Thoracic aorta (tissue), 2 donors: Measurements from ENCODE around the gene KLRC4. TPM values are rescaled to one million over a fixed set of nuclear protein-coding genes. Genes with fewer than 3 reads are reported as not detected.
"Not testable (repeated sequence)": the region's sequence is repeated elsewhere in the genome, so short reads cannot be mapped to it uniquely, and the experiment has no call there.

Experiments used
- ATAC-seq: fragments of 150-250 bp; one replicate; pipeline ENCODE4 v1.8.0; 2017; ENCODE audit warnings: low read depth; ENCODE audit not compliant: insufficient number of reproducible peaks, low FRiP score
- DNase-seq: peaks from one replicate; pipeline ENCODE4 v3.0.0-alpha.2; 2020; ENCODE audit warnings: low spot score
- H3K27ac ChIP-seq, 2 donors: fragments of 200-600 bp; sonication (generic); 1 replicate in 1 of 2; 2 replicates in 1 of 2; pipeline ENCODE4 v1.5.1; 2016; ENCODE audit warnings: mild to moderate bottlenecking in 2 of 2, moderate library complexity in 2 of 2
- H3K27me3 ChIP-seq: fragments of 200-600 bp; sonication (generic); replicated peaks from 2 replicates; pipeline ENCODE4 v1.6.0; 2016; ENCODE audit warnings: mild to moderate bottlenecking; ENCODE audit not compliant: insufficient read depth
- H3K36me3 ChIP-seq: fragments of 200-600 bp; sonication (generic); one replicate; pipeline ENCODE4 v1.5.1; 2016
- H3K4me1 ChIP-seq, 2 donors: fragments of 200-600 bp; sonication (generic); 1 replicate in 1 of 2; 2 replicates in 1 of 2; pipeline versions ENCODE4 v1.5.1 to v1.6.0; 2016; ENCODE audit warnings: low read depth in 2 of 2, mild to moderate bottlenecking in 1 of 2; ENCODE audit not compliant: control insufficient read depth in 1 of 2
- H3K4me3 ChIP-seq: fragments of 200-600 bp; sonication (generic); 2 replicates; pipeline ENCODE4 v1.5.1; 2016; ENCODE audit warnings: mild to moderate bottlenecking
- H3K9me3 ChIP-seq: fragments of 200-600 bp; sonication (generic); 2 replicates; pipeline ENCODE4 v1.5.1; 2016
- total RNA-seq, 2 donors: library from RNA; depleted of rRNA; stranded (reverse); fragments of >200 nt; gene quantifications; one replicate each; pipeline versions ENCODE4 v1.1.0 to v1.2.3, GENCODE V29; 2016
- TF ChIP-seq, protein P1 (sequence below): fragments of 200-600 bp; sonication (generic); IDR thresholded peaks from one replicate; pipeline ENCODE4 v1.5.1; 2019; ENCODE audit warnings: antibody characterized with exemption

The KLRC4 gene
- total RNA-seq, 2 donors from 2014 or later: 0.54 to 4.2 TPM

DNA sequence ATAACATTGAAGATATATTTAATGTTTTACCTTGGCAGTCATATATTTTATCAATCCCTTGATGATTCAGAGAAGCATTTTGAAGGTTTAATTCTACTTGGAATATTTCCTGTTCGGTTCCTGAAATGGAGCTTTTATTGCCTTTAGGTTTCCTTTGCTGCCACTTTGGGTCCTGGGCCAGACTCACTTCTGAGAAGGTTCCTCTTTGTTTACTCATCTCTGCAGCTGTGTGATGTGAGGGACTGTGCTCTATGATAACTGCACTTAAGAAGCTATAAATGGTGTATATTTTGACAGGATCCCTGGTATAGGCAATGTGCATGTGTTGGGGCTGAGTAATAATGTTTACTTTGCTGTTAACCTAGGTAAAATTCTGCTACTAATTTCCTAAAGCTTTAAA lies 10.8 kb upstream of the KLRC4 start, which contains the start of gene KLRC3:
Gene KLRC3, minus strand, starts transcription at position 262 of the 400 bp plus-strand sequence. Its CDS starts 45 bp downstream, at position 217.
- H3K36me3 ChIP-seq, H3K27ac ChIP-seq, DNase-seq, H3K4me3 ChIP-seq, H3K27me3 ChIP-seq, H3K4me1 ChIP-seq, H3K9me3 ChIP-seq, ATAC-seq: not testable (repeated sequence)

DNA sequence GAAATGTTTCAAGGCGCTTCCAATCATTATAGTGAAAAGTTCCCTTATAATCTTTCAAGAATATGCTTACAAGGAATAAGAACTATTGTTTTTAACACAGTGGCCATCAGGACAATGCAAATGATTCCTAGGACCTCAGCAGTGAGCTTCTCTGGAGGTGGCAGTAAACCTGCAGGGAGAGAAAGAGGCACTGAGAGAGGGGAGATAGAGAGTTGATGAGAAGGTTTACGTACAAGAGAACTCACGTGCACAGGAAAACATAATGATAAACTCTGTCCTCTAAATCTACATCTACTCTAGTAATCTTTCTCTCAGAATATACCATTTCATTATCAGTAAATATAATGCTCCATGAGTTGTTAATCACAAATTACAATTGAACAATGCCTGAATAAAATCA lies 715 bp downstream of the KLRC4 start:
- H3K4me3 ChIP-seq: no peak overlapping the region
- H3K9me3 ChIP-seq: no peaks in the 10 kb centered on the region
- no peak for DNase-seq
- H3K27me3 ChIP-seq: peaks cover 6% of the 10 kb centered on the region
- ATAC-seq: no peak
- H3K4me1 ChIP-seq: no peaks in the 10 kb centered on the region
- no peaks in the 10 kb centered on the region for H3K36me3 ChIP-seq
- H3K27ac ChIP-seq: no peak overlapping the region
- TF ChIP-seq, protein P1, sequence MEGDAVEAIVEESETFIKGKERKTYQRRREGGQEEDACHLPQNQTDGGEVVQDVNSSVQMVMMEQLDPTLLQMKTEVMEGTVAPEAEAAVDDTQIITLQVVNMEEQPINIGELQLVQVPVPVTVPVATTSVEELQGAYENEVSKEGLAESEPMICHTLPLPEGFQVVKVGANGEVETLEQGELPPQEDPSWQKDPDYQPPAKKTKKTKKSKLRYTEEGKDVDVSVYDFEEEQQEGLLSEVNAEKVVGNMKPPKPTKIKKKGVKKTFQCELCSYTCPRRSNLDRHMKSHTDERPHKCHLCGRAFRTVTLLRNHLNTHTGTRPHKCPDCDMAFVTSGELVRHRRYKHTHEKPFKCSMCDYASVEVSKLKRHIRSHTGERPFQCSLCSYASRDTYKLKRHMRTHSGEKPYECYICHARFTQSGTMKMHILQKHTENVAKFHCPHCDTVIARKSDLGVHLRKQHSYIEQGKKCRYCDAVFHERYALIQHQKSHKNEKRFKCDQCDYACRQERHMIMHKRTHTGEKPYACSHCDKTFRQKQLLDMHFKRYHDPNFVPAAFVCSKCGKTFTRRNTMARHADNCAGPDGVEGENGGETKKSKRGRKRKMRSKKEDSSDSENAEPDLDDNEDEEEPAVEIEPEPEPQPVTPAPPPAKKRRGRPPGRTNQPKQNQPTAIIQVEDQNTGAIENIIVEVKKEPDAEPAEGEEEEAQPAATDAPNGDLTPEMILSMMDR: no peak

DNA sequence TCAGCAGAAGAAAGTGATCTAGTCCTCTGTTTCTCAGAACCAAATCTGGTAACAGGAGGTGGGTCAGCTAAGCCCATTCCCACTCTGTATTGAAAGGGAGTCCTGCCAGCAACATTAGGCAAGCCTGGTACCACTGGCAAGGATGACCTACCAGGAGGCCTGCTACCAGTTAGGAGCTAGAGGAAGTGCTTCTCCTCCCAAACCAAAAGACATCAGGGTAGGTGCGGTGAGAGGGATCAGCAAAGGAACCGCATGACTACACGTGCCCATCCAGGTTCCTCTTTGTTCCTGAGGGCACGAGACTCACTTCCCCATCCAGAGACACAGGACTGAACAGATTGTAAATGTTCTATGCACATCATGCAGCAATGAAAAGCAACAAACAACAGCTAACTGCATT lies 2.8 kb downstream of the KLRC4 start:
- H3K4me1 ChIP-seq: no peaks in the 10 kb centered on the region
- H3K36me3 ChIP-seq: no peaks in the 10 kb centered on the region
- DNase-seq (no peak), ATAC-seq (no peak)
- peaks cover 6% of the 10 kb centered on the region for H3K27me3 ChIP-seq
- H3K9me3 ChIP-seq: no peaks in the 10 kb centered on the region
- no peak overlapping the region for H3K4me3 ChIP-seq
- H3K27ac ChIP-seq: no peak overlapping the region
- TF ChIP-seq, protein P1: no peak

DNA sequence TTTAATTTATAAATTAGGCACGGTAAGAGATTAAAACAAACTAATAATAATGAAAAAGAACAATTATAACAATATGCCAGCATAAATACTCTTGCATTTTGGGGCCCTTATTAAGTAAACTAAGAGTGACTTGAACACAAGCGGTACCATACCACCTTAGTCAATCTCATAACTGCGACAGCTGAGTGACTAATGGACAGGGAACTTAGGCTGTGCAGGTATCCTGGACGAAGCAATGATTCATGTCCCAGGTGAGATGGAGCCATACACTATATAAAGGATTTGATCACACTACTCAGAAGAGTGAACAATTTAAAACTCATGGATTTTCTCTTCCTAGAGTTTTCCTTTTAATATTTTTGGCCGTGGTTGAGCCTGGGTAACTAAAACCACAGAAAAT lies 4.3 kb downstream of the KLRC4 start:
- TF ChIP-seq, protein P1: no peak
- Histone ChIP-seq H3K4me3 (no peak overlapping the region), H3K27me3 (no peaks in the 10 kb centered on the region), H3K36me3 (no peaks in the 10 kb centered on the region), H3K9me3 (no peaks in the 10 kb centered on the region), H3K4me1 (no peaks in the 10 kb centered on the region), H3K27ac (no peak overlapping the region)
- ATAC-seq: no peak
- DNase-seq: no peak

GRCh38 chr12:10404798-10405197 lies 4.8 kb downstream of the KLRC4 start:
- DNase-seq (no peak), ATAC-seq (no peak)
- TF ChIP-seq, protein P1: no peak
- Histone ChIP-seq H3K4me3 (no peak overlapping the region), H3K9me3 (no peaks in the 10 kb centered on the region), H3K27ac (no peak overlapping the region), H3K4me1 (no peaks in the 10 kb centered on the region), H3K36me3 (no peaks in the 10 kb centered on the region), H3K27me3 (no peaks in the 10 kb centered on the region)

DNA sequence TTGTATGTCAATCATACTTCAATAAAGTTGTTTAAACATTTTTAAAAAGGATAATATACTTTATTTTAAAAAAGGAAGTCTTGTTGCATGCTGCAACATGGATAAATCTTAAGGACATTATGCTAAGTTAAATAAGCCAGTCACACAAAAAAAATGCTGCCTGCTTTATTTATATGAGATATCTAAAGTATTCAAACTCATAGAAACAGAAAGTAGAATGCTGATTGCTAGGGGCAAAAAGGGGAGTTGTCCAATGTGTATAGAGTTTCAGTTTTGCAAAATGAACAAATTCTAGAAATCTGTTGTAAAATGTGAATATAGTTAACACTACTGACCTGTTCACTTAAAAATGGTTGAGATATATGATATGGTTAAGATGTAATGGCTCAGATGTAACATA lies 8.7 kb downstream of the KLRC4 start:
- Histone ChIP-seq H3K27ac (no peak overlapping the region), H3K36me3 (no peaks in the 10 kb centered on the region), H3K4me3 (no peak overlapping the region), H3K4me1 (peaks cover 0 to under 1% of the 10 kb centered on the region in 2 donors), H3K27me3 (no peaks in the 10 kb centered on the region), H3K9me3 (no peaks in the 10 kb centered on the region)
- DNase-seq: no peak
- no peak for ATAC-seq
- TF ChIP-seq, protein P1: no peak
